IMR-90 (cell line): ENCODE measurements around the gene GPC6.

Source experiments
- POLR2A ChIP-seq: IDR thresholded peaks from 2 replicates; pipeline ENCODE4 v1.6.1; 2012; ENCODE audit warnings: mild to moderate bottlenecking, low read depth, low read length
- TF ChIP-seq, protein P1 (sequence below): conservative IDR thresholded peaks from 2 replicates; pipeline ENCODE4 v1.5.1; 2012; ENCODE audit warnings: mild to moderate bottlenecking, low read depth, low read length, improper control_type of control experiment

DNA sequence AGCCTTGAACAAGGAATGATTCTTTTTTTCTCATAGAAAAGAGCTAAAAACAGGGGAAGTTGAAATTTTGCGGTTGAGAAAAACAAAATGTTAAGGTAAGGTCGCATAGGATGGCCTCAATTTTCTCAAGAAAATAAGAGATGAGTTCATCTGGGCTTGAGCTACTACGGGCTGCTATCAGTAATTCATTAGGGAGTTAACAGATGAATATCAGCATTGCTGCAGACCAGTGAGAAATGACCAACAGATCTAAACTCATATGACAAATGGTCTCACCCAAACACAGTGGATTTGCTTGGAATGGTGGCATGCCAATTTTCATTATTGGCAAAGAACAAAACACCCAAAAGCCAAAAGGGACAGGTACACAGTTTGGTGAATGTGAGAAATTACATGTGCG is 56.6 kb downstream of the GPC6 start:
- TF ChIP-seq, protein P1, sequence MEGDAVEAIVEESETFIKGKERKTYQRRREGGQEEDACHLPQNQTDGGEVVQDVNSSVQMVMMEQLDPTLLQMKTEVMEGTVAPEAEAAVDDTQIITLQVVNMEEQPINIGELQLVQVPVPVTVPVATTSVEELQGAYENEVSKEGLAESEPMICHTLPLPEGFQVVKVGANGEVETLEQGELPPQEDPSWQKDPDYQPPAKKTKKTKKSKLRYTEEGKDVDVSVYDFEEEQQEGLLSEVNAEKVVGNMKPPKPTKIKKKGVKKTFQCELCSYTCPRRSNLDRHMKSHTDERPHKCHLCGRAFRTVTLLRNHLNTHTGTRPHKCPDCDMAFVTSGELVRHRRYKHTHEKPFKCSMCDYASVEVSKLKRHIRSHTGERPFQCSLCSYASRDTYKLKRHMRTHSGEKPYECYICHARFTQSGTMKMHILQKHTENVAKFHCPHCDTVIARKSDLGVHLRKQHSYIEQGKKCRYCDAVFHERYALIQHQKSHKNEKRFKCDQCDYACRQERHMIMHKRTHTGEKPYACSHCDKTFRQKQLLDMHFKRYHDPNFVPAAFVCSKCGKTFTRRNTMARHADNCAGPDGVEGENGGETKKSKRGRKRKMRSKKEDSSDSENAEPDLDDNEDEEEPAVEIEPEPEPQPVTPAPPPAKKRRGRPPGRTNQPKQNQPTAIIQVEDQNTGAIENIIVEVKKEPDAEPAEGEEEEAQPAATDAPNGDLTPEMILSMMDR = no peak
- no peak for TF ChIP-seq POLR2A
